ENCODE data around the gene GLRX. TPM values are rescaled to one million over a fixed set of nuclear protein-coding genes. Genes with fewer than 3 reads are reported as not detected.
"Not testable (repeated sequence)": the region's sequence is repeated elsewhere in the genome, so short reads cannot be mapped to it uniquely, and the experiment has no call there.

Gene GLRX
- total RNA-seq, 2 experiments from 2014 or later: 28.4 to 32.6 TPM

DNA sequence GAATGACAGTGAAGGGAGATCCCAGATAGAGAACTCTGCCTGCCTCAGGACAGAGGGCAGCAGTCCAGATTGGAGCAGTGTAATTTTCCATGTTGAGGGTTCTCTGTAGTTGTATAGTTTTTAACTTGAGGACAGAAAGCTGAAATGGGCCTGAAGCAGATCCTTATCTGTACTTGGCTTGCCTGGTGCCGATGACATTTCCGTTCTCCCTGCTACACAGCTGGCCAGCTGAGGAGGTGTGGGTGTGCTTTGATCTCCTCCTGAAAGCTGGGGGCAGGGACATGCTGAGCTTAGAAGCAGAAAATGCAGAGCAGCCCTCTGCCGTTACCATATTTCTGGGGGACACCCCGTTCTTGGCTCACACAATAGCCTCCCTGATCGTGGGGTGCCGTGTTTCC, 10.5 kb downstream of the GLRX start:
- peak; percentile 82 for DNase-seq
- H3K36me3 Mint-ChIP-seq (ENCODE audit: low read depth): peaks cover 19% of the 10 kb centered on the region
- H3K4me1 Mint-ChIP-seq (ENCODE audit: low read depth): peaks cover 87% of the 10 kb centered on the region

DNA sequence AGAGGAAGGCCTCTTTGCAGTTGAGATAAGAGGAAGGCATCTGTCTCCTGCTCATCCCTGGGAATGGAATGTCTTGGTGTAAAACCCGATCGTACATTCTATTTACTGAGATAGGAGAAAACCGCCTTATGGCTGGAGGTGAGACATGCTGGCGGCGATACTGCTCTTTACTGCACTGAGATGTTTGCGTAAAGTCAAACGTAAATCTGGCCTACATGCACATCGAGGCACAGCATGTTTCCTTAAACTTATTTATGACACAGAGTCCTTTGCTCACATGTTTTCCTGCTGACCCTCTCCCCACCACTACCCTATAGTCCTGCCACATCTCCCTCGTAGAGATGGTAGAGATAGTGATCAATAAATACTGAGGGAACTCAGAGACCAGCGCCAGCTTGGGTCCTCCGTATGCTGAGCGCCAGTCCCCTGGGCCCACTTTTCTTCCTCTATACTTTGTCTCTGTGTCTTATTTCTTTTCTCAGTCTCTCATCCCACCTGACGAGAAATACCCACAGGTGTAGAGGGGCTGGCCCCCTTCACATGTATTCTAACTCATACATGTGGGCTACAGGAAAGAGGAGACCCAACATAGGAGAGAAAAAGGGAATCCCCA, 11.0 kb downstream of the GLRX start:
- Mint-ChIP-seq H3K4me1 (ENCODE audit: low read depth) (peaks cover 82% of the 10 kb centered on the region), H3K36me3 (ENCODE audit: low read depth) (peaks cover 19% of the 10 kb centered on the region), H3K27ac (peak overlapping the region; percentile 86), H3K4me3 (peak overlapping the region; percentile 41)
- H3K9me3 Mint-ChIP-seq; ATAC-seq; H3K27me3 Mint-ChIP-seq; intact Hi-C loops (cut with micrococcal nuclease); DNase-seq: not testable (repeated sequence)
- ChIA-PET POLR2A (interaction anchor here (1.4 to 8.9 kb wide), 2 partner anchors 9 to 24 kb away, joined by 7 to 102 read pairs; partner anchors contain the start of gene GLRX), CTCF (interaction anchor here (1.7 to 5.4 kb wide), 4 partner anchors 9 to 30 kb away, joined by 7 to 58 read pairs (median 18); partner anchors contain the start of gene GLRX)

More for the DNA sequence above, 10.5 kb downstream of the GLRX start:
- ChIA-PET CTCF (interaction anchor here (1.0 to 4.8 kb wide), 4 partner anchors 9 to 34 kb away, joined by 3 to 19 read pairs (median 12); partner anchors contain the start of gene GLRX), POLR2A (interaction anchor here (0.6 to 8.9 kb wide), 3 partner anchors 9 to 165 kb away, joined by 3 to 102 read pairs (median 3); partner anchors contain the start of genes GLRX and RFESD)
- intact Hi-C loops (cut with micrococcal nuclease): no loop called here
- ATAC-seq: peak; percentile 32
- Mint-ChIP-seq H3K4me3 (peak overlapping the region; percentile 41), H3K27me3 (no peaks in the 10 kb centered on the region), H3K9me3 (no peaks in the 10 kb centered on the region), H3K27ac (peak overlapping the region; percentile 86)
- TF ChIP-seq, protein P1, sequence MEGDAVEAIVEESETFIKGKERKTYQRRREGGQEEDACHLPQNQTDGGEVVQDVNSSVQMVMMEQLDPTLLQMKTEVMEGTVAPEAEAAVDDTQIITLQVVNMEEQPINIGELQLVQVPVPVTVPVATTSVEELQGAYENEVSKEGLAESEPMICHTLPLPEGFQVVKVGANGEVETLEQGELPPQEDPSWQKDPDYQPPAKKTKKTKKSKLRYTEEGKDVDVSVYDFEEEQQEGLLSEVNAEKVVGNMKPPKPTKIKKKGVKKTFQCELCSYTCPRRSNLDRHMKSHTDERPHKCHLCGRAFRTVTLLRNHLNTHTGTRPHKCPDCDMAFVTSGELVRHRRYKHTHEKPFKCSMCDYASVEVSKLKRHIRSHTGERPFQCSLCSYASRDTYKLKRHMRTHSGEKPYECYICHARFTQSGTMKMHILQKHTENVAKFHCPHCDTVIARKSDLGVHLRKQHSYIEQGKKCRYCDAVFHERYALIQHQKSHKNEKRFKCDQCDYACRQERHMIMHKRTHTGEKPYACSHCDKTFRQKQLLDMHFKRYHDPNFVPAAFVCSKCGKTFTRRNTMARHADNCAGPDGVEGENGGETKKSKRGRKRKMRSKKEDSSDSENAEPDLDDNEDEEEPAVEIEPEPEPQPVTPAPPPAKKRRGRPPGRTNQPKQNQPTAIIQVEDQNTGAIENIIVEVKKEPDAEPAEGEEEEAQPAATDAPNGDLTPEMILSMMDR (IDR thresholded peaks at IDR 0.05): no peak

DNA sequence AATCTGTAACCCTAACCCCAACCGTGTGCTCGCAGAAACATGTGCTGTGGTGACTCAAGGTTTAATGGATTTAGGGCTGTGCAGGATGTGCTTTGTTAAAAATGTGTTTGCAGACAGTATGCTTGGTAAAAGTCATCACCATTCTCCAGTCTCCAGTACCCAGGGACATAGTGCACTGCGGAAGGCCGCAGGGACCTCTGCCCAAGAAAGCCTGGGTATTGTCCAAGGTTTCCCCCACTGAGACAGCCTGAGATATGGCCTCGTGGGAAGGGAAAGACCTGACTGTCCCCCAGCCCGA, 11.5 kb downstream of the GLRX start:
- ATAC-seq; DNase-seq; H3K27me3 Mint-ChIP-seq; intact Hi-C loops (cut with micrococcal nuclease); H3K9me3 Mint-ChIP-seq: not testable (repeated sequence)
- CTCF ChIA-PET: interaction anchor here (1.1 to 5.4 kb wide), 6 partner anchors 10 to 147 kb away, joined by 3 to 58 read pairs (median 12); partner anchors contain the start of gene GLRX
- peaks cover 77% of the 10 kb centered on the region for H3K4me1 Mint-ChIP-seq (ENCODE audit: low read depth)
- H3K36me3 Mint-ChIP-seq (ENCODE audit: low read depth): peaks cover 17% of the 10 kb centered on the region
- H3K27ac Mint-ChIP-seq: peak overlapping the region; percentile 86
- POLR2A ChIA-PET: interaction anchor here (0.7 to 8.9 kb wide), 3 partner anchors 10 to 79 kb away, joined by 3 to 102 read pairs (median 7); partner anchors contain the start of gene GLRX
- H3K4me3 Mint-ChIP-seq: peak overlapping the region; percentile 52

DNA sequence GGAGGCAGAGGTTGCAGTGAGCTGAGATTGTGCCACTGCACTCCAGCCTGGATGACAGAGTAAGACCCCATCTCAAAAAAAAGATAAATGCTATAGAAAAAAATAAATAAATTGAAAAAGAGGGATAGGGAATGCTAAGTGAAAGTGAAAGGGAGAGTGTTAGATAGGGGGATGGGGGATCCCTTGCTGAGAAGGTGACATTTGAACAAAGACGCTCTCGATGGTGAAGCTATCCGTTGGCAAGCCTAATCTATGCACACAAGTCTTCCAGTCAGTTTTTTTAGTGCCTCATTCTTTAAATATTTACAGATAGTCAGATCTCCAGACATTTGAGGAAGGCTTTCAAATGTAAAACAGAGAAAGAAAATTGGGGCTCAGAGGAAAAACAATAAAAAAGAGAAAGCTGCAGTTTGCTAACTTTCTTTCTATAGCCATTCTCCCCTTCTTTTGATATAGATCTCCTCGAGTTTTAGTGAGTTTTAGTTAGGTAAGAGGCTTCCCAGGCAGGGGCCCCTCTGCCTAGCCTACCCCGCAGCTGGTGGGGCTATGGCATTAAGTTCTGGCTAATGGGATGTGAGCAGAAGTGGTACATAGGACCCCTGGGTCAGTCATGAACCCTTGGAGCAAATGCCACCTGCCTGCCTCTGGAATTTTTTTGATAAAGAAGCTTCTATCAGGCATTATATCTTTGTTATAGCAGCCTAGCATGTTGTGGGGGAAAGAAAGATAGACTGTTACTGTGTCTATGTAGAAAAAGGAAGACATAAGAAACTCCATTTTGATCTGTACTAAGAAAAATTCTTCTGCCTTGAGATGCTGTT, 12.0 kb downstream of the GLRX start:
- peak overlapping the region; percentile 52 for H3K4me3 Mint-ChIP-seq
- peak overlapping the region; percentile 86 for H3K27ac Mint-ChIP-seq
- H3K36me3 Mint-ChIP-seq (ENCODE audit: low read depth): peaks cover 14% of the 10 kb centered on the region
- DNase-seq (no peak), ATAC-seq (no peak)
- CTCF ChIA-PET: interaction anchor here (0.6 to 5.4 kb wide), 7 partner anchors 10 to 146 kb away, joined by 3 to 58 read pairs (median 8); partner anchors contain the start of gene GLRX
- H3K4me1 Mint-ChIP-seq (ENCODE audit: low read depth): peaks cover 72% of the 10 kb centered on the region
- TF ChIP-seq, protein P1 (IDR thresholded peaks at IDR 0.05): no peak
- POLR2A ChIA-PET: interaction anchor here (0.7 to 8.9 kb wide), 3 partner anchors 10 to 79 kb away, joined by 3 to 102 read pairs (median 7); partner anchors contain the start of gene GLRX
- intact Hi-C loops (cut with micrococcal nuclease): no loop called here
- no peaks in the 10 kb centered on the region for H3K27me3 Mint-ChIP-seq
- no peaks in the 10 kb centered on the region for H3K9me3 Mint-ChIP-seq

DNA sequence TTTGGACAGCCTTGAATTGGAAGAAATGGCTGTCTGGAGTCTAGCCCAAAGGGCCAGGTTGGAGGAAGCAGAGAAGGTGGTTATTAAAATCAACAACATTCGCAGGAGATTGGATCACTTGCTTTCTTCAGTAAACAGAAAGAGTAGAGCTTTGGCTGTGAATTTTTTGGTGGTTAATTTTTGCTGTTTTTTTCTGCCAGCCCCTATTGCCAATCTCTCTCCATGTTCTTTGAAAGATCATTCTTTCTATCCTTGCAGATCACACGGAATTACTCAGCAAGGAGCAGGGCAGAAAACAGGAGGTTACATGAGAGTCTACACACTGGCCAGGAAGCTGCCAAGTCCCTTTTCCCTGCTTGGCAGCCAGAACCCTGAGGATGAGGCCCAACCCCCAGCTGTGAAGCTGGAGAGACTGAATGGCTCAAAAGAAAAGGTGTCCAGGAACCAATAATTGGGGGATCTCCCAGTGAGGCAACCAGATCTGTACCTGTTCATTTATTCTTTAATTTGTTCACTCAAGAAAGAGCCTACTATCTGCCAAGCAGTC, 13.0 kb downstream of the GLRX start:
- Mint-ChIP-seq H3K36me3 (ENCODE audit: low read depth) (peaks cover 15% of the 10 kb centered on the region), H3K4me1 (ENCODE audit: low read depth) (peaks cover 61% of the 10 kb centered on the region), H3K4me3 (peak overlapping the region; percentile 52), H3K9me3 (peaks cover 2% of the 10 kb centered on the region), H3K27me3 (no peaks in the 10 kb centered on the region), H3K27ac (peak overlapping the region; percentile 86)
- TF ChIP-seq, protein P1 (IDR thresholded peaks at IDR 0.05): no peak
- no peak for DNase-seq
- intact Hi-C loops (cut with micrococcal nuclease): loop anchor here (5.0 kb wide), 1 partner anchor 33 kb away; no protein-coding TSS in a partner anchor
- POLR2A ChIA-PET: interaction anchor here (8.9 kb wide), 1 partner anchor 11 kb away, joined by 102 read pairs; the partner anchor contains the start of gene GLRX
- no peak for ATAC-seq
- CTCF ChIA-PET: interaction anchor here (2.1 to 5.4 kb wide), 5 partner anchors 8 to 28 kb away, joined by 8 to 58 read pairs (median 17); partner anchors contain the start of gene GLRX
